H1 (cell line): ENCODE measurements around the gene TSC22D1. TPM values are rescaled to one million over a fixed set of nuclear protein-coding genes. Genes with fewer than 3 reads are reported as not detected.

Source experiments
- EZH2 ChIP-seq: fragments of 200-600 bp; sonication (generic); IDR thresholded peaks from 2 replicates; pipeline ENCODE4 v1.7.1; 2012; ENCODE audit warnings: low read depth, mild to moderate bottlenecking, moderate library complexity, low read length, inconsistent platforms; ENCODE audit not compliant: severe bottlenecking
- polyA plus RNA-seq, 7 experiments: library from polyadenylated mRNA; depleted of rRNA in 3 of 7; stranded (reverse) in 5 of 7; unstranded in 2 of 7; fragments of >200 nt in 5 of 7; fragments of 200-250 nt in 2 of 7; gene quantifications; 1 replicate in 5 of 7; 2 replicates in 1 of 7; 4 replicates in 1 of 7; pipeline versions ENCODE4 v1.2.1 to v1.2.3, GENCODE V29; 2011 to 2013; ENCODE audit warnings: missing spikeins in 2 of 7, mixed read lengths in 2 of 7
- total RNA-seq: library from RNA; stranded (reverse); fragmentation: NEBNext Ultra II Directional; extraction: Animal tissue kit (Norgen Biotek cat#: 25700); gene quantifications from 2 replicates; pipeline ENCODE4 v1.2.1, GENCODE V29; 2021
- TF ChIP-seq, protein P1 (sequence below): IDR thresholded peaks from 2 replicates; pipeline ENCODE4 v1.6.1; 2011; ENCODE audit warnings: low read length, improper control_type of control experiment

Gene TSC22D1
- total and polyA plus RNA-seq, 2 of the 8 experiments (the other 6 are each of a cell fraction or from before 2014, with no cell fraction given): 52.6 to 80.9 TPM

DNA sequence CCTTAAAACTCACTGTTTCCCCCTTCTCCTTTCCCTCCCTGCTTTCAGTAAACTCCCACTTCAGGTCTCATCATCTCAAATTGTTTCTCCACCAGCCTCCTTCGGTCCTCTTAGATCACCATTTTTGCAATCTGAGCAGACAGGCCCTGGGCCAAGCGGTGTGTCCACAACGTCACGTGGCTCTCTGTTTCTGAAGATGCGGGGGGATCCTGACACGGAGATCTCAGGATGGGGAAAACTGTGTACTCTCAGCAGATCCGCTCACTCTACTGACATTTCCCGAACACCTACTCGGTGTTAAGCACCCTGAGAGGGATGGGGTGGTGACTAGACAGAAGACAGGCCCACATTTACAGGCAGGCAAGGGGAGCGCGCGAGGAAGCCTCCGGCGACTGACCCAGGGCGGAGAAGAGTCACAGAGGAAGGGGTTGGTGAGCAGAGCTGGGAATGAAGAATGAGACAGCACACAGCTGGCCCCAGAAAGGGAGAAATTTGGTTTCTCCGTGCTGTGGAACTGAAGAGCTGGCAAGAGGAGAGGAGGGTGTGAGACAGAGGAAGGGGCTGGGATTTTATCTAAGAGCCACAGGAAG, 163.7 kb downstream of the TSC22D1 start (continued):
- no peak for TF ChIP-seq EZH2
- TF ChIP-seq, protein P1, sequence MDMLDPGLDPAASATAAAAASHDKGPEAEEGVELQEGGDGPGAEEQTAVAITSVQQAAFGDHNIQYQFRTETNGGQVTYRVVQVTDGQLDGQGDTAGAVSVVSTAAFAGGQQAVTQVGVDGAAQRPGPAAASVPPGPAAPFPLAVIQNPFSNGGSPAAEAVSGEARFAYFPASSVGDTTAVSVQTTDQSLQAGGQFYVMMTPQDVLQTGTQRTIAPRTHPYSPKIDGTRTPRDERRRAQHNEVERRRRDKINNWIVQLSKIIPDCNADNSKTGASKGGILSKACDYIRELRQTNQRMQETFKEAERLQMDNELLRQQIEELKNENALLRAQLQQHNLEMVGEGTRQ: no peak
